Muscle of leg (tissue), 11 donors: ENCODE results near the gene CALR. TPM values are rescaled to one million over a fixed set of nuclear protein-coding genes. Genes with fewer than 3 reads are reported as not detected.

ENCODE experiments used
- DNase-seq: peaks from one replicate; pipeline ENCODE4 v3.0.0; 2013
- H3K27ac ChIP-seq: one replicate; pipeline ENCODE4 v1.5.1; 2013; ENCODE audit warnings: mild to moderate bottlenecking, low read length, control low read depth
- H3K27me3 ChIP-seq: one replicate; pipeline ENCODE4 v1.6.1; 2013; ENCODE audit warnings: low read length; ENCODE audit not compliant: control insufficient read depth, insufficient read depth
- H3K36me3 ChIP-seq: one replicate; pipeline ENCODE4 v1.6.1; 2013; ENCODE audit warnings: low read length; ENCODE audit not compliant: control insufficient read depth, insufficient read depth
- H3K4me1 ChIP-seq: one replicate; pipeline ENCODE4 v1.6.1; 2013; ENCODE audit warnings: low read length; ENCODE audit not compliant: control insufficient read depth, insufficient read depth
- H3K4me3 ChIP-seq: one replicate; pipeline ENCODE4 v1.5.1; 2013; ENCODE audit warnings: low read length, control low read depth
- H3K9me3 ChIP-seq: replicated peaks from 2 replicates; pipeline ENCODE4 v1.6.1; 2013; ENCODE audit warnings: low read depth, low read length; ENCODE audit not compliant: control insufficient read depth
- WGBS: methylation state at CpG from one replicate; pipeline ENCODE4 v1.1.5; 2013; ENCODE audit warnings: missing lambda C conversion rate; ENCODE audit not compliant: insufficient coverage; 5-methylcytosine and 5-hydroxymethylcytosine counted together
- polyA plus RNA-seq, 8 donors: library from polyadenylated mRNA; unstranded; fragments of 120-200 nt; gene quantifications; one replicate each; pipeline versions ENCODE4 v1.2.1 to v1.2.3, GENCODE V29; 2013; ENCODE audit warnings: inconsistent platforms in 1 of 8, low replicate concordance in 1 of 8; ENCODE audit not compliant: insufficient read length in 8 of 8, insufficient read depth in 1 of 8
- total RNA-seq: library from RNA; stranded (reverse); fragments of 120-200 nt; gene quantifications from one replicate; pipeline ENCODE4 v1.2.4, GENCODE V29; 2013

The CALR gene
- total and polyA plus RNA-seq, 9 donors: 380 to 643 (median 443) TPM

DNA sequence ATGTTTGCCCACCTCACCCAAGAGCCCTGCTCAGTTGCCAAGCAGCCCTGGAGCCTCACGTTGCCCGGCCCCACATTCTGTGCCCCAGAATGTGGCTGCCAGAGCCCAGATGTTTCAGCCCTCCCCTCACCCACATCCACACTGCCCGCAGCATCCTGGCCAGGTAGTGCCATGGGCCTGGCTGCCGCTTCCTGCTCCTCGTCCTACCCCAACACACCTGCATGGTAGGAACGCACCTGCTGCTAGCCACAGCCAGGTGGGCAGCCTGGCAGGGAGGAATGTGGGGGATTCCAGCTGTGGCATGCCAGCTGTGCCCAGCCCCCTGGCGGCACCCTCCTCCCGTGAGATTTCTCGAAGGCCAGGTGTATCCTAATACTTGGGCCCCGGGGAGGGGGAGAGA is 49.4 kb downstream of the CALR start:
- Histone ChIP-seq H3K27me3 (peaks cover 4% of the 10 kb centered on the region), H3K9me3 (no peaks in the 10 kb centered on the region), H3K4me1 (peaks cover 30% of the 10 kb centered on the region), H3K27ac (no peak overlapping the region), H3K36me3 (no peaks in the 10 kb centered on the region), H3K4me3 (no peak overlapping the region)
- WGBS: 85% methylated on average over 2 of the region's 10 CpGs
- DNase-seq: no peak

DNA sequence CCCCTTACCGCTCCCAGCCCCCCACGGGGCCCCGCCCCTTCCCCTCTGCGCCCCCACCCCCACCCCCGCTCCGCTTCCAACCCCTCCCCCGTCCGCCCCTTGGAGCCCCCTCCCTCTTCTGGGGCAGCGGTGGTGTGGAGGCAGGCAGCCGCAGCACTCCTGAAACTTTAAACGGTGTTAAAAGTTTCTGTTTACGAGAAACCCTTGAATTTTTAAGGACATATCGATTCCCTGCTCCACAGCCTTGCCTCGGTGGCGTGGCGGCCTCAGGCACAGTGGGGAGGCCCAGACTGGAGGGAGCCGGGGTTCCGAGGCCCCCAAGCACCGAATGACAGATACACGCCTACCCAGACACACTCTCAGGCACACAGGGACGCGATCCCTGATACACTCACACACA is 52.0 kb downstream of the CALR start:
- Histone ChIP-seq H3K4me3 (no peak overlapping the region), H3K27ac (no peak overlapping the region), H3K4me1 (peaks cover 11% of the 10 kb centered on the region), H3K27me3 (peaks cover 4% of the 10 kb centered on the region), H3K9me3 (no peaks in the 10 kb centered on the region), H3K36me3 (no peaks in the 10 kb centered on the region)
- no peak for DNase-seq
- 43% methylated on average over 10 of the region's 22 CpGs for WGBS

DNA sequence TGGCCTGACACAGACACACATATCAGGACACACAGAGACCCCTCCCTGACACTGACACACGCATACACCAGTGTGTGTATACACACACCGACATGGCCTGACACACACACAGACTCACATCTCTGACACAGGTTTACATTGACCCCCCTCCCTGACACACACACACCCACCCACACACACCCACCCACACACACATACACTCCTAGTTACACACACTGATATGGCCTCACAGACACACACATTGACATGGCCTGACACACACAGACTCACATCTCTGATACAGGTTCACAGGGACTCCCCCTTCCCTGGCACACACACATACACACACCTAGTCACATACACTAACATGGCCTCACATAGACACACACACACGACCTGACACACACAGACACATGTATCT is 52.4 kb downstream of the CALR start:
- Histone ChIP-seq H3K27ac (no peak overlapping the region), H3K4me3 (no peak overlapping the region), H3K27me3 (peaks cover 4% of the 10 kb centered on the region), H3K9me3 (no peaks in the 10 kb centered on the region), H3K36me3 (no peaks in the 10 kb centered on the region), H3K4me1 (peaks cover 7% of the 10 kb centered on the region)
- no peak for DNase-seq
- WGBS: 56% methylated on average over 3 of the region's 3 CpGs

DNA sequence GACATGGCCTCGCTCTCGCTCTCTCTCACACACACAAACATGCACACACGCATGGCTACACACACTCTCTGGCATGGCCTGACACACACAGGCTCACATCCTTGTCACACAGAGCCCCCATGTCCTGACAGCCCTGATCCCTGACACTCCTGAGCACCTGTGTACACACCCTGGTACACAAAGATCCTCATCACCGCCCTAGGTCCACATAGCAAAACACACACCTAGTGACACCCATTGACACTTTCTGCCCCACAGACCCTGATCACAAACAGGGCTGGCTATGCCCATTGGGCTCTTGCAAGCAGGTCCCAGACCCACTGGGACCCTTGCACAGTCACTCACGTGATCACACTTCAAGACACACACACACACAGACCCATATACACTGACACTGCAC is 52.9 kb downstream of the CALR start:
- peaks cover 4% of the 10 kb centered on the region for H3K4me1 ChIP-seq
- H3K27ac ChIP-seq: no peak overlapping the region
- DNase-seq: no peak
- H3K36me3 ChIP-seq: no peaks in the 10 kb centered on the region
- 90% methylated on average over 2 of the region's 5 CpGs for WGBS
- no peaks in the 10 kb centered on the region for H3K9me3 ChIP-seq
- no peak overlapping the region for H3K4me3 ChIP-seq
- H3K27me3 ChIP-seq: peaks cover 4% of the 10 kb centered on the region

DNA sequence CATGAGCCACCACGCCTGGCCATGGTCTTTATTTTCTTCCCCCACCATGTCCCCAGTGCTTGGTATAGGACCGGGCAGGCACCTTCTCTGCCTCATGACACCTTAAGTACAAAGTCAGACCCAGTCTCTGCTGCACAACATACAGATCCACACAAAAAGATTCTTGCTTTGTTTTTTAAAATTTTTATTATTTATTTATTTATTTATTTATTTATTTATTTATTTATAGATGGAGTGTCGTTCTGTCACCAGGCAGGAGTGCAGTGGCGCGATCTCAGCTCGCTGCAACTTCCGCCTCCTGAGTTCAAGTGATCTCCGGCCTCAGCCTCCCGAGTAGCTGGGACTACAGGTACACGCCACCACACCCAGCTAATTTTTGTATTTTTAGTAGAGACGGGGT is 54.3 kb downstream of the CALR start:
- Histone ChIP-seq H3K4me1 (peaks cover 15% of the 10 kb centered on the region), H3K9me3 (no peaks in the 10 kb centered on the region), H3K27ac (no peak overlapping the region), H3K36me3 (no peaks in the 10 kb centered on the region), H3K4me3 (no peak overlapping the region), H3K27me3 (peaks cover 7% of the 10 kb centered on the region)
- DNase-seq: no peak
- 100% methylated on average over 1 of the region's 11 CpGs for WGBS

DNA sequence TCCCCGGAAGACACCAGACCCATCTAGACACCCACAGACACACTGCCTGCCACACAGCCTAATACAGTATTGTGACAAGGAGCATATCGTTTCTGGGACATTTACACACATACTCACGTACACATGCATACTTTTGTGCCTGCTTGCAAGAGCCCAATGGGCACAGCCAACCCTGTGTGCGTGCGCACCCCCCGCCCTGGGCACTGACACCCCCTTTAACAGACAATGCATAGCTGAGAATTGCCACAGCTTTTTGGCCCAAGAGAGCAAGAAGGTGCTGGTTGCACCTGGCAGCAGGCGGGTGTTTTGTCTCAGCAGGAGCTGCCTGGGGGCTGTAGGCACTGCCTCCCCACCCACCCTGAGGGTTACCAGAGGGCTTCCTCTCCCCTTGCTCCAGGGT is 55.2 kb downstream of the CALR start:
- 93% methylated on average over 7 of the region's 7 CpGs for WGBS
- H3K4me3 ChIP-seq: no peak overlapping the region
- no peak for DNase-seq
- H3K4me1 ChIP-seq: peaks cover 23% of the 10 kb centered on the region
- peaks cover 2% of the 10 kb centered on the region for H3K36me3 ChIP-seq
- H3K9me3 ChIP-seq: no peaks in the 10 kb centered on the region
- no peak overlapping the region for H3K27ac ChIP-seq
- H3K27me3 ChIP-seq: peaks cover 7% of the 10 kb centered on the region

Other genes with a start within 250 kb of the CALR start
- 3.9 TPM for gene FBXW9, start 242.0 kb upstream of the CALR start, total RNA-seq
- gene FBXW9, start 242.0 kb upstream of the CALR start, polyA plus RNA-seq: 1 to 10 TPM; 4.1 to 5.7 (median 4.7) TPM
- gene TNPO2, start 214.7 kb upstream of the CALR start, total RNA-seq: 19.6 TPM
- gene TNPO2, start 214.7 kb upstream of the CALR start, polyA plus RNA-seq: 10 to 100 TPM; 45.9 to 68.6 (median 56.5) TPM
- 208 TPM for gene TRIR, start 203.9 kb upstream of the CALR start, total RNA-seq
- 100 to 1,000 TPM; 188 to 237 (median 203) TPM for gene TRIR, start 203.9 kb upstream of the CALR start, polyA plus RNA-seq
- 37.6 TPM for gene GET3, start 201.1 kb upstream of the CALR start, total RNA-seq
- 10 to 100 TPM; 42.8 to 58.7 (median 51.6) TPM for gene GET3, start 201.1 kb upstream of the CALR start, polyA plus RNA-seq
- not detected for gene BEST2, start 186.8 kb upstream of the CALR start, total RNA-seq
- gene BEST2, start 186.8 kb upstream of the CALR start, polyA plus RNA-seq: under 1 TPM in 2 of 8 donors, not detected in 6; 0.13 to 0.16 TPM
- gene HOOK2, start 163.1 kb upstream of the CALR start, total RNA-seq: 19.1 TPM
- gene HOOK2, start 163.1 kb upstream of the CALR start, polyA plus RNA-seq: 10 to 100 TPM; 13.1 to 40.8 (median 24.0) TPM
- gene JUNB, start 147.1 kb upstream of the CALR start, total RNA-seq: 39.1 TPM
- gene JUNB, start 147.1 kb upstream of the CALR start, polyA plus RNA-seq: 100 to 1,000 TPM in 1 of 8 donors, 10 to 100 TPM in 7; 17.8 to 157 (median 66.9) TPM
- 191 TPM for gene PRDX2, start 136.8 kb upstream of the CALR start, total RNA-seq
- 100 to 1,000 TPM; 143 to 189 (median 171) TPM for gene PRDX2, start 136.8 kb upstream of the CALR start, polyA plus RNA-seq
- gene THSD8, start 136.5 kb upstream of the CALR start, total RNA-seq: 5.1 TPM
- gene THSD8, start 136.5 kb upstream of the CALR start, polyA plus RNA-seq: 1 to 10 TPM in 7 of 8 donors, under 1 TPM in 1; 0.84 to 4.8 (median 2.9) TPM
- 12.6 TPM for gene RNASEH2A, start 132.0 kb upstream of the CALR start, total RNA-seq
- 10 to 100 TPM; 19.4 to 31.5 (median 23.3) TPM for gene RNASEH2A, start 132.0 kb upstream of the CALR start, polyA plus RNA-seq
- not detected for gene RTBDN, start 104.0 kb upstream of the CALR start, total RNA-seq
- under 1 TPM in 2 of 8 donors, not detected in 6; 0.06 to 0.24 TPM for gene RTBDN, start 104.0 kb upstream of the CALR start, polyA plus RNA-seq
- 0.09 TPM for gene MAST1, start 100.1 kb upstream of the CALR start, total RNA-seq
- gene MAST1, start 100.1 kb upstream of the CALR start, polyA plus RNA-seq: under 1 TPM; 0.23 to 0.90 (median 0.61) TPM
- gene DNASE2, start 57.2 kb upstream of the CALR start, total RNA-seq: 7.7 TPM
- 10 to 100 TPM in 5 of 8 donors, 1 to 10 TPM in 3; 5.7 to 12.3 (median 10.1) TPM for gene DNASE2, start 57.2 kb upstream of the CALR start, polyA plus RNA-seq
- gene KLF1, start 51.4 kb upstream of the CALR start, total RNA-seq: 0.31 TPM
- 1 to 10 TPM in 4 of 8 donors, under 1 TPM in 4; 0.32 to 1.5 (median 1.0) TPM for gene KLF1, start 51.4 kb upstream of the CALR start, polyA plus RNA-seq
- 16.8 TPM for gene GCDH, start 47.4 kb upstream of the CALR start, total RNA-seq
- 10 to 100 TPM; 20.2 to 43.3 (median 29.3) TPM for gene GCDH, start 47.4 kb upstream of the CALR start, polyA plus RNA-seq
- gene SYCE2, start 19.3 kb upstream of the CALR start, total RNA-seq: 0.40 TPM
- gene SYCE2, start 19.3 kb upstream of the CALR start, polyA plus RNA-seq: 1 to 10 TPM; 1.5 to 3.4 (median 2.5) TPM
- gene FARSA, start 4.9 kb upstream of the CALR start, total RNA-seq: 32.5 TPM
- 10 to 100 TPM; 38.1 to 48.8 (median 44.7) TPM for gene FARSA, start 4.9 kb upstream of the CALR start, polyA plus RNA-seq
- gene RAD23A, start 7.3 kb downstream of the CALR start, total RNA-seq: 92.7 TPM
- gene RAD23A, start 7.3 kb downstream of the CALR start, polyA plus RNA-seq: 100 to 1,000 TPM in 7 of 8 donors, 10 to 100 TPM in 1; 98.5 to 136 (median 125) TPM
- gene GADD45GIP1, start 18.6 kb downstream of the CALR start, total RNA-seq: 24.4 TPM
- 10 to 100 TPM; 40.2 to 63.6 (median 49.2) TPM for gene GADD45GIP1, start 18.6 kb downstream of the CALR start, polyA plus RNA-seq
- 0.04 TPM for gene DAND5, start 31.0 kb downstream of the CALR start, total RNA-seq
- gene DAND5, start 31.0 kb downstream of the CALR start, polyA plus RNA-seq: under 1 TPM in 6 of 8 donors, not detected in 2; 0.07 to 0.23 (median 0.18) TPM
- 38.1 TPM for gene NFIX, start 56.9 kb downstream of the CALR start, total RNA-seq
- gene NFIX, start 56.9 kb downstream of the CALR start, polyA plus RNA-seq: 100 to 1,000 TPM in 6 of 8 donors, 10 to 100 TPM in 2; 82.6 to 140 (median 113) TPM
- gene LYL1, start 164.2 kb downstream of the CALR start, total RNA-seq: 5.0 TPM
- 1 to 10 TPM; 3.7 to 6.7 (median 5.7) TPM for gene LYL1, start 164.2 kb downstream of the CALR start, polyA plus RNA-seq
- 20.0 TPM for gene TRMT1, start 178.1 kb downstream of the CALR start, total RNA-seq
- gene TRMT1, start 178.1 kb downstream of the CALR start, polyA plus RNA-seq: 10 to 100 TPM; 22.1 to 31.5 (median 27.4) TPM
- 12.9 TPM for gene NACC1, start 179.7 kb downstream of the CALR start, total RNA-seq
- 10 to 100 TPM; 16.6 to 23.4 (median 19.9) TPM for gene NACC1, start 179.7 kb downstream of the CALR start, polyA plus RNA-seq
- 33.6 TPM for gene STX10, start 211.8 kb downstream of the CALR start, total RNA-seq
- gene STX10, start 211.8 kb downstream of the CALR start, polyA plus RNA-seq: 10 to 100 TPM; 38.0 to 54.5 (median 47.8) TPM
- gene IER2, start 211.8 kb downstream of the CALR start, total RNA-seq: 18.2 TPM
- 100 to 1,000 TPM in 2 of 8 donors, 10 to 100 TPM in 6; 38.7 to 161 (median 93.3) TPM for gene IER2, start 211.8 kb downstream of the CALR start, polyA plus RNA-seq